Activated naive CD4-positive, alpha-beta T cell treated with anti-CD3 and anti-CD28 coated beads for 36 hours (primary cell): Measurements from ENCODE around the gene AQP12A. TPM values are rescaled to one million over a fixed set of nuclear protein-coding genes. Genes with fewer than 3 reads are reported as not detected.
"Not testable (repeated sequence)": the region's sequence is repeated elsewhere in the genome, so short reads cannot be mapped to it uniquely, and the experiment has no call there.

Source experiments
- CTCF ChIA-PET: fragments of 350-600 bp; sonication (Branson Sonifier 250); formaldehyde crosslinking; loops from one replicate; lab custom pipeline; 2021; ENCODE audit warnings: antibody characterized with exemption; lab: Charles Lee
- DNase-seq: peaks from one replicate; pipeline ENCODE4 v3.0.0-alpha.2; 2020
- H3K27ac Mint-ChIP-seq: one replicate; pipeline ENCODE4 v1.8.0; 2021; ENCODE audit warnings: mild to moderate bottlenecking, mixed read lengths
- H3K27me3 Mint-ChIP-seq: one replicate; pipeline ENCODE4 v1.8.0; 2021; ENCODE audit warnings: low read depth, mixed read lengths
- H3K36me3 Mint-ChIP-seq: one replicate; pipeline ENCODE4 v1.8.0; 2021; ENCODE audit warnings: low read depth, mixed read lengths
- H3K4me1 Mint-ChIP-seq: one replicate; pipeline ENCODE4 v1.8.0; 2021; ENCODE audit warnings: low read depth, mixed read lengths
- H3K4me3 Mint-ChIP-seq: one replicate; pipeline ENCODE4 v1.8.0; 2021; ENCODE audit warnings: mild to moderate bottlenecking, moderate library complexity, mixed read lengths
- H3K9me3 Mint-ChIP-seq: one replicate; pipeline ENCODE4 v1.8.0; 2021; ENCODE audit warnings: mixed read lengths
- intact Hi-C: fragments of 100-400 bp; cut with micrococcal nuclease; formaldehyde crosslinking; loops from one replicate; pipeline ENCODE4 v1.15.1; 2023
- total RNA-seq, 2 experiments: library from RNA; stranded (reverse); gene quantifications; one replicate each; pipeline ENCODE4 v1.2.3, GENCODE V29; 2021

The AQP12A gene
- total RNA-seq, 2 experiments from 2014 or later: not detected

GRCh38 chr2:240696469-240696868 is 4.8 kb downstream of the AQP12A start:
- H3K27ac Mint-ChIP-seq, H3K9me3 Mint-ChIP-seq, CTCF ChIA-PET, H3K4me1 Mint-ChIP-seq, DNase-seq, H3K36me3 Mint-ChIP-seq, intact Hi-C loops, H3K27me3 Mint-ChIP-seq, H3K4me3 Mint-ChIP-seq: not testable (repeated sequence)

- CTCF ChIA-PET, H3K4me1 Mint-ChIP-seq, H3K27me3 Mint-ChIP-seq, H3K9me3 Mint-ChIP-seq, H3K27ac Mint-ChIP-seq, H3K4me3 Mint-ChIP-seq, H3K36me3 Mint-ChIP-seq, intact Hi-C loops: not testable (repeated sequence)
- peak; percentile 2 for DNase-seq
These were observed 7.3 kb downstream of the AQP12A start for GRCh38 chr2:240698852-240699561.

- H3K4me3 Mint-ChIP-seq, H3K4me1 Mint-ChIP-seq, CTCF ChIA-PET, DNase-seq, H3K36me3 Mint-ChIP-seq, H3K27ac Mint-ChIP-seq, H3K27me3 Mint-ChIP-seq, H3K9me3 Mint-ChIP-seq: not testable (repeated sequence)
- intact Hi-C loops: loop anchor here (5.0 kb wide), 1 partner anchor 188 kb away; no protein-coding TSS in a partner anchor
These were observed 8.2 kb downstream of the AQP12A start for GRCh38 chr2:240699835-240700234.

GRCh38 chr2:240700616-240701015 is 8.9 kb downstream of the AQP12A start:
- DNase-seq, H3K27ac Mint-ChIP-seq, H3K4me3 Mint-ChIP-seq, H3K36me3 Mint-ChIP-seq, H3K9me3 Mint-ChIP-seq, CTCF ChIA-PET: not testable (repeated sequence)
- peaks cover 12% of the 10 kb centered on the region for H3K4me1 Mint-ChIP-seq
- peaks cover 12% of the 10 kb centered on the region for H3K27me3 Mint-ChIP-seq
- intact Hi-C loops: loop anchor here (5.0 kb wide), 1 partner anchor 188 kb away; no protein-coding TSS in a partner anchor

- Mint-ChIP-seq H3K4me3 (no peak overlapping the region), H3K27ac (no peak overlapping the region), H3K9me3 (no peaks in the 10 kb centered on the region), H3K27me3 (peaks cover 12% of the 10 kb centered on the region), H3K36me3 (no peaks in the 10 kb centered on the region), H3K4me1 (peaks cover 13% of the 10 kb centered on the region)
- CTCF ChIA-PET: no interaction called here
- intact Hi-C loops: loop anchor here (5.0 kb wide), 1 partner anchor 189 kb away; no protein-coding TSS in a partner anchor
- DNase-seq: no peak
These were observed 9.5 kb downstream of the AQP12A start for GRCh38 chr2:240701091-240701735.

GRCh38 chr2:240701736-240702639 is 10.3 kb downstream of the AQP12A start:
- Mint-ChIP-seq H3K27me3 (peaks cover 12% of the 10 kb centered on the region), H3K4me1 (peaks cover 13% of the 10 kb centered on the region), H3K27ac (no peak overlapping the region), H3K4me3 (no peak overlapping the region), H3K9me3 (no peaks in the 10 kb centered on the region), H3K36me3 (no peaks in the 10 kb centered on the region)
- intact Hi-C loops: loop anchor here (5.0 kb wide), 1 partner anchor 190 kb away; no protein-coding TSS in a partner anchor
- DNase-seq: peak; percentile 3
- CTCF ChIA-PET: no interaction called here

GRCh38 chr2:240702640-240703011 is 11.0 kb downstream of the AQP12A start:
- DNase-seq: peak; percentile 3
- intact Hi-C loops: loop anchor here (5.0 kb wide), 1 partner anchor 190 kb away; no protein-coding TSS in a partner anchor
- Mint-ChIP-seq H3K36me3 (no peaks in the 10 kb centered on the region), H3K4me3 (no peak overlapping the region), H3K27ac (no peak overlapping the region), H3K27me3 (peaks cover 12% of the 10 kb centered on the region), H3K9me3 (no peaks in the 10 kb centered on the region), H3K4me1 (peaks cover 13% of the 10 kb centered on the region)
- CTCF ChIA-PET: no interaction called here

- Mint-ChIP-seq H3K36me3 (no peaks in the 10 kb centered on the region), H3K9me3 (no peaks in the 10 kb centered on the region), H3K4me3 (no peak overlapping the region), H3K27ac (no peak overlapping the region), H3K4me1 (peaks cover 13% of the 10 kb centered on the region), H3K27me3 (peaks cover 14% of the 10 kb centered on the region)
- no peak for DNase-seq
- intact Hi-C loops: loop anchor here (5.0 kb wide), 1 partner anchor 191 kb away; no protein-coding TSS in a partner anchor
- CTCF ChIA-PET: interaction anchor here (0.6 to 1.6 kb wide), 2 partner anchors 190 to 672 kb away, joined by 4 to 5 read pairs; no protein-coding TSS in a partner anchor
These were observed 12.0 kb downstream of the AQP12A start for GRCh38 chr2:240703417-240704341.

GRCh38 chr2:240704651-240705050 is 13.0 kb downstream of the AQP12A start:
- peak; percentile 33 for DNase-seq
- H3K4me1 Mint-ChIP-seq: peaks cover 13% of the 10 kb centered on the region

GRCh38 chr2:240705204-240705791 is 13.6 kb downstream of the AQP12A start:
- Mint-ChIP-seq H3K36me3 (no peaks in the 10 kb centered on the region), H3K27me3 (peaks cover 14% of the 10 kb centered on the region), H3K9me3 (no peaks in the 10 kb centered on the region), H3K27ac (no peak overlapping the region), H3K4me3 (no peak overlapping the region), H3K4me1 (peaks cover 13% of the 10 kb centered on the region)
- CTCF ChIA-PET: interaction anchor here (1.0 to 1.6 kb wide), 2 partner anchors 88 to 191 kb away, joined by 4 to 5 read pairs; no protein-coding TSS in a partner anchor
- intact Hi-C loops: no loop called here
- DNase-seq: peak; percentile 22

More at GRCh38 chr2:240704651-240705050, 13.0 kb downstream of the AQP12A start:
- intact Hi-C loops: loop anchor here (5.0 kb wide), 1 partner anchor 192 kb away; no protein-coding TSS in a partner anchor
- no peaks in the 10 kb centered on the region for H3K9me3 Mint-ChIP-seq
- no peaks in the 10 kb centered on the region for H3K36me3 Mint-ChIP-seq
- H3K27ac Mint-ChIP-seq: no peak overlapping the region
- CTCF ChIA-PET: interaction anchor here (0.6 to 1.6 kb wide), 3 partner anchors 87 to 671 kb away, joined by 4 to 5 read pairs (median 4); no protein-coding TSS in a partner anchor
- peaks cover 14% of the 10 kb centered on the region for H3K27me3 Mint-ChIP-seq
- H3K4me3 Mint-ChIP-seq: peak overlapping the region; percentile 19
